HG03045 (cell line): ENCODE measurements around the gene ZMYM4.
"Not testable (repeated sequence)": the region's sequence is repeated elsewhere in the genome, so short reads cannot be mapped to it uniquely, and the experiment has no call there.

Experiments
- ATAC-seq: cut with Tn5 transposase; IDR thresholded peaks from one replicate; pipeline ENCODE4 v1.9.1; 2021; ENCODE audit warnings: mild to moderate bottlenecking, moderate library complexity; ENCODE audit not compliant: unreplicated experiment

The ZMYM4 gene

GRCh38 chr1:35320937-35321336 lies 52.4 kb downstream of the ZMYM4 start:
- no peak for ATAC-seq

- no peak for ATAC-seq
These were observed 56.0 kb downstream of the ZMYM4 start for GRCh38 chr1:35324486-35324885.

- ATAC-seq = no peak
These were observed 57.8 kb downstream of the ZMYM4 start for GRCh38 chr1:35326246-35326866.

DNA sequence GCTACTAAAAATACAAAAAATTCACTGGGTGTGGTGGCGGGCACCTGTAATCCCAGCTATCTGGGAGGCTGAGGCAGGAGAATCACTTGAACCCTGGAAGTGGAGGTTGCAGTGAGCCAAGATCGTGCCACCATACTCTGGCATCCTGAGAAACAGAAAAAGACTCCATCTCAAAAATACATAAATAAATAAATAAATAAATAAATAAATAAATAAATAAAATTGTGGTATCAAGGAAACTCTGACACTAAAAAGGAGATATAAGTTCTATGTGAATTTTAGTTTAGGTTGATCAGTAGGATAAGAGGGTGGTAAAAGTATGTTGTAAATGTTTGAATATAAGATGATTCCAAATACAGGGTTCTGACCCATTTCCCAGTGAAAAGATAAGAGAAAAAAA lies 63.1 kb downstream of the ZMYM4 start:
- ATAC-seq = not testable (repeated sequence)

GRCh38 chr1:35334485-35334884 lies 66.0 kb downstream of the ZMYM4 start:
- ATAC-seq = no peak

- ATAC-seq = no peak
These were observed 72.0 kb downstream of the ZMYM4 start for GRCh38 chr1:35340519-35340918.

DNA sequence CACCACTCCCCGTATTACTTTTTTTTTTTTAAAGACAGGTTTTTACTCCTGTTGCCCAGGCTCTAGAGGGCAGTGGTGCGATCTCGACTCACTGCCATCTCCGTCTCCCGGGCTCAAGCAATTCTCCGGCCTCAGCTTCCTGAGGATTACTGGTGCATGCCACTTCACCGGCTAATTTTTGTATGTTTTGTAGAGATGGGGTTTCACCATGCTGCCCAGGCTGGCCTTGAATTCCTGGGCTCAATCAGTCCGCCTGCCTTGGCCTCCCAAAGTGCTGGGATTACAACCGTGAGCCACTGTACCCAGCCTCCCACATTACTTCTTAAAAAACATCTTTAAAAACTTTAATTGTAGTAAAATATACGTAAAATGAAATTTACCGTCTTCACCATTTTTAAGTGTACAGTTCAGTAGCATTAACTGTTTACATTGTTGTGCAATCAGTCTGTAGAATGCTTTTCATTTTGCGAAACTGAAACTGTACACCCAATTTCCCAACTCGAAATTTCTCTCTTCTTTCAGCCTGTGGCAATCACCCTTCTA lies 77.0 kb downstream of the ZMYM4 start:
- ATAC-seq = no peak

GRCh38 chr1:35350872-35351271 lies 82.4 kb downstream of the ZMYM4 start:
- no peak for ATAC-seq

GRCh38 chr1:35359995-35360394 lies 91.5 kb downstream of the ZMYM4 start:
- ATAC-seq = no peak

DNA sequence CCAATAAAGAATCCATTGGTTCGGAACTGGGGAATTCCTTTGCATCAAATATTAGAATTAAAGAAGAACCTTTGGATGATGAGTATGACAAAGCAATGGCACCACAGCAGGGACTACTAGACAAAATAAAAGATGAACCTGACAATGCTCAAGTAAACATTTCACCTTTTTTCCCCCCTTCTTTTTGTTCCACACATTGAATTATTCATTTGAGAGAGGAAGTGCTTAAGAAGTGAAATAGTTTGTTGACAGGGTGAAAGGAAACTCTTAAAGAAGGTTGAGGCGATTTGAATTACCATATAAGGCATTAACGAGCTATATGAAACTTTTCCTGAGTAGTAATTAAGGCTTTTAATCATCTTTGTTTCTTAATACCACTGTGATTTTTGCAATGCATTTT lies 93.1 kb downstream of the ZMYM4 start:
- ATAC-seq = no peak

DNA sequence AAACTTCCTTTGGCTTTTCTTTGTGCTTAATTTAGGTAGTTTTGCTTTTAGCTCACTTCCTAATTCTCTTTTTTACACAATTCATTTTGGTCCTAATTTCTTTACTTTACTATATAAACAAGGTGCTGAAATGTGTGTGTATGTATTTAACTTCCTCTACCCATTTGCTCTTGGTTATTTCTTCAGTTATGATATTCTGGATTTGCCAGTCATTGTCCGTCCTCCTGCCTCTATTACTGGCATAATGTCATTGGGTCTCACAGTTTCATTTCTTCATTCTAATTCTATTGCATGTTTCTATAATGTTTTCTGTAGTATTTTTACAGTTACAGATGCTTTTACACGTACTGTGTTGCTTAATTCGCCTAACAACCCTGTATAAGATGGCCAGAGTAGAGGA lies 96.2 kb downstream of the ZMYM4 start:
- no peak for ATAC-seq

GRCh38 chr1:35367914-35368313 lies 99.4 kb downstream of the ZMYM4 start:
- no peak for ATAC-seq

DNA sequence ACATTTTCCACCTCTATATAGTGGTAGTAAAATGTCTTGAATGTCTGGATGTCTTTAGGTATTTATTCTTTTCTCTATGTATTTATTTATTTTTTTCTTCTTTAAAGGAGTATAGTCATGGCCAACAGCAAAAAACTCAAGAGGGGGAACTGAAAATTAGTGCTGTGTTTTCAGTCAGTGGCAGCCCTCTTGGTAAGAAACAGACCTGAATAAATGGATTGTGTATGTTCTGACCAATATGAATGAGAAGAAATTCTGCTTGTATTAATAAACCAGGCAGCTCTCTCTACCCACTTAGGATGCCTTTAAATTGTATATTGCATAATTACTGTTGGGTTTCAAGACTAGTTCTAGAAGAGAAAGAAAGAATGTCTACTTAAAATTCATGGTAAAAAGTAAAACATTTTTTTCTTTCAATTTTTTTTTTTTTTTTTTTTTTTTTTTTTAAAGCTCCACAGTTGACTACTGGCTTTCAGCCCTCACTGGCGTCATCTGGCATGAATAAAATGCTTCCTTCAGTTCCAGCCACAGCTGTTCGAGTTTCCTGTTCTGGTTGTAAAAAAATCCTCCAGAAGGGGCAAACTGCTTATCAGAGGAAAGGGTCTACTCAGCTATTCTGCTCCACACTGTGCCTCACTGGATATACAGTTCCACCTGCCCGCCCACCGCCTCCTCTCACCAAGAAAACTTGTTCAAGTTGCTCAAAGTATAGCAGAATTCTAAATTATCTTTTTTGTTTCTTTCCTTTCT lies 101.6 kb downstream of the ZMYM4 start:
- ATAC-seq = no peak

- no peak for ATAC-seq
These were observed 103.0 kb downstream of the ZMYM4 start for GRCh38 chr1:35371506-35371905.

GRCh38 chr1:35377555-35377954 lies 109.0 kb downstream of the ZMYM4 start:
- ATAC-seq = no peak

DNA sequence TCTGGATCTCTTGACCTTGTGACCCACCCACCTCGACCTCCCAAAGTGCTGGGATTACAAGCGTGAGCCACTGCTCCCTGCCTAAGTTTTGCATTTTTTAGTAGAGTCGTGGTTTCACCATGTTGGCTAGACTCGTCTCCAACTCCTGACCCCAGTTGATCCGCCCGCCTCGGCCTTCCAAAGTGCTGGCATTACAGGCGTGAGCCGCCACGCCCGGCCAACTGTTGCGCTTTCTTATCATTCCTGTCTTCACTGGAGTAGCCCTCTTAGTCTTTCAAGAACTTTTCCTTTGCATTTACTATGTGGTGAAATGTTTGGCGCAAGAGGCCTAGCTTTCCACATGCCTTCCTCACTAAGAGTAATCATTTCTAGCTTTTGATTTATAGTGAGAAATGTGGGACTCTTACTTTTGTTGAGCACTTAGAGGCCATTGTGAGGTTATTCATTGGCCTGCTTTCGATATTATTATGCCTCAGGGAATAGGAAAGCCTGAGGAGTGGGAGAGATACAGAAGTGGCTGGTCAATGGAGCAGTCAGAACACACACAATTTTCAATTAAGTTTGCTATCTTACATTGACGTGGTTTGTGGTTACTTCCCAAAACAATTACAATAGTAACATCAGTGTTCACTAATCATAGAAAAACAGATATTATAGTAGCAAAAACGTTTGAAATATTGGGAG lies 111.0 kb downstream of the ZMYM4 start:
- ATAC-seq = no peak

DNA sequence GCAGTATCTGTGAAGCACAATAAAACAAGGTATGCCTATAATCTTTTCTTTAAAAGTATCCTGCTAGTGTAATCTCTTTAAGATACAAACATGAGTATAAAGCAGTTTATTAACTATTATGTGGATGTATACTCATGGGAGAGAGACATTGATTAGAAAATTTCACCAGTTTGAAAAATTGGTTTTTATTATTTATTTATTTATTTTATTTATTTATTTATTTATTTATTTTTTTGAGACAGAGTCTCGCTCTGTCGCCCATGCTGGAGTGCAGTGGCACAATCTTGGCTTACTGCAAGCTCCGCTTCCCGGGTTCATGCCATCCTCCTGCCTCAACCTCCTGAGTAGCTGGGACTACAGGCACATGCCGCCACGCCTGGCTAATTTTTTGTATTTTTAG lies 111.6 kb downstream of the ZMYM4 start:
- ATAC-seq = not testable (repeated sequence)

GRCh38 chr1:35382107-35382506 lies 113.6 kb downstream of the ZMYM4 start:
- no peak for ATAC-seq

GRCh38 chr1:35386290-35386689 lies 117.8 kb downstream of the ZMYM4 start:
- no peak for ATAC-seq

- no peak for ATAC-seq
These were observed 118.5 kb downstream of the ZMYM4 start for GRCh38 chr1:35386959-35387358.

GRCh38 chr1:35390600-35391494 lies 122.3 kb downstream of the ZMYM4 start:
- no peak for ATAC-seq
